NB4 (cell line): ENCODE data around the gene RNU4-1.

Experiments
- CTCF ChIP-seq: IDR thresholded peaks from one replicate; pipeline ENCODE4 v1.5.1; 2012; ENCODE audit warnings: low read depth, low read length
- POLR2A ChIP-seq: IDR thresholded peaks from 2 replicates; pipeline ENCODE4 v1.6.1; 2011; ENCODE audit warnings: mild to moderate bottlenecking; ENCODE audit not compliant: insufficient read length; ENCODE audit errors: extremely low read depth

GRCh38 chr12:120292411-120292660 lies 701 bp downstream of the RNU4-1 start:
- TF ChIP-seq POLR2A (no peak), CTCF (no peak)
